Astrocyte (in vitro differentiated cells and primary cell): Measurements from ENCODE around the gene C6orf62.

ENCODE experiments used
- CTCF ChIP-seq: IDR thresholded peaks from 2 replicates; pipeline ENCODE4 v1.5.1; 2011; ENCODE audit warnings: low read depth, mild to moderate bottlenecking, inconsistent platforms, low read length, moderate library complexity; ENCODE audit not compliant: insufficient read depth
- EZH2 ChIP-seq: IDR thresholded peaks from 2 replicates; pipeline ENCODE4 v1.6.1; 2012; ENCODE audit warnings: mild to moderate bottlenecking, low read length, inconsistent platforms; ENCODE audit not compliant: insufficient read depth

- TF ChIP-seq CTCF, result peak; percentile 37
- TF ChIP-seq EZH2, result no peak
These were observed 47.9 kb upstream of the C6orf62 start for GRCh38 chr6:24766680-24767462.
